Renal cortex interstitium (tissue), 15 donors: ENCODE measurements around the gene CCDC3. TPM values are rescaled to one million over a fixed set of nuclear protein-coding genes. Genes with fewer than 3 reads are reported as not detected.
"Not testable (repeated sequence)": the region's sequence is repeated elsewhere in the genome, so short reads cannot be mapped to it uniquely, and the experiment has no call there.

Source experiments
- DNase-seq, 11 donors: peaks; one replicate each; pipeline ENCODE4 v3.0.0-alpha.2; 2013; ENCODE audit warnings: low read depth in 9 of 11, low spot score in 4 of 11; ENCODE audit errors: extremely low read depth in 1 of 11
- long read RNA-seq, 16 experiments: transcript quantifications; one replicate each; lab custom pipeline, GENCODE V29; 2026
- polyA plus RNA-seq, 3 donors: library from polyadenylated mRNA; unstranded; fragments of 120-200 nt; gene quantifications; one replicate each; pipeline ENCODE4 v1.2.1, GENCODE V29; 2013; ENCODE audit not compliant: insufficient read length in 3 of 3

CCDC3 gene
- 10 to 100 TPM; 10.9 to 13.8 (median 13.5) TPM for polyA plus RNA-seq
- long read RNA-seq, donor 1 = 0 reads
- long read RNA-seq, donor 2, partial matches to known transcripts = 0 of 3 reads
- long read RNA-seq, donor 2, other reads (novel, unspliced or antisense) = 0 of 3 reads
- long read RNA-seq, donor 3, partial matches to known transcripts = 38 of 48 reads
- long read RNA-seq, donor 3, other reads (novel, unspliced or antisense) = 8 of 48 reads
- long read RNA-seq, donor 4, transcript CCDC3-201 (3 exons, 2,731 nt) = major isoform, 5 of 5 reads
- long read RNA-seq, donor 4, partial matches to known transcripts = 0 of 5 reads
- long read RNA-seq, donor 4, other reads (novel, unspliced or antisense) = 0 of 5 reads
- long read RNA-seq, donor 5 = 0 reads
- long read RNA-seq, donor 6, transcript CCDC3-201 (3 exons, 2,731 nt) = major isoform, 6 of 6 reads
- long read RNA-seq, donor 6, partial matches to known transcripts = 0 of 6 reads
- long read RNA-seq, donor 6, other reads (novel, unspliced or antisense) = 0 of 6 reads
- long read RNA-seq, donor 7, partial matches to known transcripts = 26 of 36 reads
- long read RNA-seq, donor 7, other reads (novel, unspliced or antisense) = 8 of 36 reads
- long read RNA-seq, donor 8, transcript CCDC3-201 (3 exons, 2,731 nt) = major isoform, 5 of 5 reads
- long read RNA-seq, donor 8, partial matches to known transcripts = 0 of 5 reads
- long read RNA-seq, donor 8, other reads (novel, unspliced or antisense) = 0 of 5 reads
- long read RNA-seq, donor 9, transcript CCDC3-201 (3 exons, 2,731 nt) = major isoform, 7 of 7 reads
- long read RNA-seq, donor 9, partial matches to known transcripts = 0 of 7 reads
- long read RNA-seq, donor 9, other reads (novel, unspliced or antisense) = 0 of 7 reads
- long read RNA-seq, donor 10, partial matches to known transcripts = 0 of 3 reads
- long read RNA-seq, donor 10, other reads (novel, unspliced or antisense) = 0 of 3 reads
- long read RNA-seq, donor 11, partial matches to known transcripts = 19 of 19 reads
- long read RNA-seq, donor 11, other reads (novel, unspliced or antisense) = 0 of 19 reads
- long read RNA-seq, donor 12 = 0 reads
- long read RNA-seq, donor 13 = 0 reads
- long read RNA-seq, donor 14, partial matches to known transcripts = 0 of 3 reads
- long read RNA-seq, donor 14, other reads (novel, unspliced or antisense) = 0 of 3 reads
- long read RNA-seq, donor 15, partial matches to known transcripts = 0 of 1 reads
- long read RNA-seq, donor 15, other reads (novel, unspliced or antisense) = 0 of 1 reads
- long read RNA-seq, donor 16, transcript CCDC3-201 (3 exons, 2,731 nt) = major isoform, 12 of 12 reads
- long read RNA-seq, donor 16, partial matches to known transcripts = 0 of 12 reads
- long read RNA-seq, donor 16, other reads (novel, unspliced or antisense) = 0 of 12 reads

DNA sequence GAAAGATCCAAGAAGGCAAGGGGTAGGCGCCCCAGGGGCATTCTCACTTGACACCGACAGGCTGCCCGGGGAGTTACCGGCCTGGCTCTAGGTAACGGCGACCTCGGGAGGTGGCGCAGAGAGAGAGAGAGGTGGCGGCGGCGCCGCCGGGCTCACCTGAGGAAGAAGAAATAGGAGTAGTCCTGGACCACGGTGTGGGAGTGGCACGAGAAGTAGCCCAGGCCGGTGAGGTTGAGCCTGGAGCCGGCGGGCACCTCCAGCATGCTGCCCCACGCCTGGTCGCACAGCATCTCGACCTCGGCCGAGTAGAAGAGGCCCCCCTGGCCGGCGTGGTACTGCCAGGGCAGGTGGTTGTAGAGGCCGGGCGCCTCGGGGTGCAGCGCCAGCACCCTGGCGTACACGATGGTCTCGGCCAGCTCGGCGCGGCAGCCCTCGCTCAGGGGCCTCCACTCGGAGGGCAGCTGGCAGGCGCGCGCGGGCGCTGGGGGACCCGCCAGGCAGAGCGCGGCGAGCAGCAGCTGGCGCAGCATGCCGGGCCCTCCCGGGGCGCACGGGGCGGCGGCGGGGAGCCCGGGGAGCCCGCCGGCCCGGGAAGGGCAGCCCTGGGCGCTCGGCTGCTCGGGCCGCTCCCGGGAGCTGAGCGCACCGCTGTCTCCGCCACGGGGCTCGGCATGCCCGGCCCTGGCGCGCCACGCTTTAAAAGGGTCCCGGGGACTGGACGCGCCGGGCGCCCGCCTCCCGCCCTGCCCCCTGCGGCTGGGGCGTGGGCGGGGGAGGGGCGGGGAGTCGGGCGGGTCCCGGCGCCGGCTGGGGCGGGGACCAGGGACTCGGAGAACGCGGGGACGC lies at the start of gene CCDC3:
Gene CCDC3, minus strand, starts transcription at position 673 of the 846 bp plus-strand sequence. Its CDS starts 143 bp downstream, at position 530.
- no peak for DNase-seq

DNA sequence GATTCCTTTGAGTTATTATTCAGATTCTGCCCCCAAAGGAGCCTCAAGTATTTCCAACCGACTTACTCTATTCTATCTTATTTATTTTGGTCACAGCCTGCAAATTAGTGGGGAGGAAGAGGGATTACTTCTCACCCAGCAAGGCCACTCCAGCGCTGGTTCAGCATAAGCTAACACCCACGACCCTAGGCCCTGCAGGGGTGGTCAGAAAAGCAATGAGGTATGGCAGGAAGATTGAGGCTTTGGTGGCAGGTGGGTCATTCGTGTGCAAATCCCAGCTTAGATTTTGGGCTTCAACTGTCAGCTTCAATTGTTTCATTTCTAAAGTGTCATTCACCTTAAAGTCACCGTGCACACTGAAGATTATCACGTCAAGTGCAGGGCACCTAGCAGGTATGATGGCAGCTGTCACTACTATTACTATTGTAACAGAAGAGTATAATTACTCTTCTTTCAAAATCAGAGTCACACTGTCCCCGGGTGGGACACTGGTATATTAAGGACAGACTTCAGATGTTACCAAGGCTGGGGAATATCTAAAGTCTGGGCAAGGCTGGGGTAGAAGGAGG lies 49.7 kb upstream of the CCDC3 start:
- DNase-seq = no peak

DNA sequence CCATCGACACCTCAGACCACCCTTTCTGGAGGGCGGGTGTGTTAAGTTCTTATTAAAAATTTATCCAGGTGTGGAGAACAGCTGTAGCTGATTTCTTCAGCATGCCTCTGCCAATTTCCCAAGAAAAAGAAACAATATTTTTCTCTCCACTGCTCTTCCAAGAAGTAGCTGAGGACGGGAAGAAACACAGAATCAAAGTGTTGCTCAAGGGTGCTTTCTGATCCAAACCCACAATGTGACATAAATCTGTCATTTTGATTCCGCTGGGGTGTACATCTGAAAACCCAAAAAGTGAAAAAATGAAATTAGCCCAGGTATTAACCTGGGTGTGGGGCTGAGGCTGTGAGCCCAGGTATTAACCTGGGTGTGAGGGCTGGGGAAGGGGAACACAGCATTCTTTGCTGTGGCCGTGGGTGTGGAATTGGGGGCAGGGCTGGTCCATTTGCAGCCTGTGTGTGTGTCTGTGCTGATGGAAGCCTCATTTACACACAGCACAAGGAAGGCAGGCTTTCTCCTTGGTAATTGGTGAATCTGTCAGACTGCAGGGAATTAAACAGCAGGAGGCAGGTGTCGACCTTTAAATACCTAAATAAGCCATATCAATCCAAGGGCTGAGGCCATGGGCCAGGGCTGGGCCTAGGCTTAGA lies 48.4 kb upstream of the CCDC3 start:
- no peak for DNase-seq

DNA sequence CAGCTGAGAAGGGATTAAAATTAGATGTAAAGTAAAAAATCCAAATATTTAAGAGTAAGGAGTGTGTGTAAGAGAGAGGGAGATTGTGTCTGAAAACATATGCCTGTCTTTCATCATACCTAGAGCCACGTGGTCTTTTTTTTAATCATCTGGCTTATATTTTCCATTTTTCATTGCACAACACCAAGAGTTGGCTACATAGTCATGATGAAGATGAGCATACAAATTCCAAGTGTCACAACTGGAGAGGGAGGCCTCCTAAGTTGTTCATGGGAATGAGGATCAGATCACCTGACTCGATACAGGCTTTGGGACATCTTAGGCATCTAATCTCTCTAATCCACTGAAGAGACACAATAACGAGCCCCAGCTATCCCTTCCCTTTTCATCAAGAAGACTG lies 47.2 kb upstream of the CCDC3 start:
- DNase-seq = no peak

DNA sequence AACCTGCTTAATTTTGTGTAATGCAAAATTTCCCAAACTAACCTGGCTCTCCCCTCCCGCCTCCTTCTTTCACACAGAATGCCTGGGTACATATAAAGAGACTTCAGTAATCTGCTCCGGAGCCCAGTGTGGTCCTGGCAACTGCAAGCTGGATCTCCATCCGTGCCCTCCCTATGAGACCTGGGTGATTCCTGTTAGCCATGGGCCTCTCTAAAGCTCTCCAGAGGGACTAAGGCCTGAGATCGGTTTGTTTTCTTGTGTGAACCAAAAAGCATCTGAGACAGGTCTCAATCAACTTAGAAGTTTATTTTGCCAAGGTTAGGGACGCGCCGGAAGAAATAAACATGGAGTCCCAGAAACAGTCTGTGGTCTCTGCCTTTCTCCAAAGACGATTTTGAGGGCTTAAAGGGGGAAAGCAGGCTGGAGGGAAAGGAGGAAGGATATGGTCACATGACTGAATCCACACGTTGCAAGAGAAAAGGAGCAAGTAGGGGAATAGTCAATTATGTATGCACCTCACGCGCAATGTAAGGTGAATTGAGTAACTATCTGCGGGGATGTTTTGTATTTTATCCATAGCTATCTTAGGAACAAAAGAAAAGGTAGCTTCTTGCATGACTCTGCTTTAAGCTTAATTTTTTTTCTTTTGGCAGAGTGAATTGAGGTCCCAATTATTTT lies 46.2 kb upstream of the CCDC3 start:
- DNase-seq = no peak

DNA sequence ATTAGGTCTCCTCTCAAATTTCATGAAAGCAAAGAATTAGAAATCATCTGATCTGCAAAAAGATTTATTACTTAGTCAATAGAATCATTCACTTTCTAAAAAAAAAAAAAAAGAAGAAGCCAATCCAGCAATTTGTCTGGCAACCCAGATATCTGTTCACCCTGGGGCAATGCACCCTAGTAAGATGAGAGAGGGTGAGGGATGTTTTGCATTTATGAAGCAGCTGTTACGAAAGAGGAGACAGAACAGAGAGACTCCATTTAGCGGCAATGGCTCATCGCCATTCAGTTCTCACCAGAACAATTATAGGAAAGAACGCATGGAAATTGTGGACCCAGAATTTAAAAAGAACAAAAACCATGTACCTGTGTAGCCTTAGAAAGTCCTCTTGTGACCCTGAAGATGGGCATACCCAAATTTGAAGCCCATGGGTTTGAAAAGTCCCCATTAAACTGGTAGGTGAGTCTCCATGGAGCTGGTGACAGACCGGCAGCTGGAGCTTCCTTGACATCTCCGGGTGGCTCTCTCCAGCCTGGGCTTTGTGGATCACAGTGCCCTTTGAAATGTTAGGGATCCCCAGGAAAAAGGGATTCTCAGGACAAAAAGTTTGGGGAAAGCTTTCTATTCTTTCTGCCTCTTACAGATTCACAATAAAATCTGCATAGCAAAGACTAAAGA lies 45.5 kb upstream of the CCDC3 start:
- DNase-seq = no peak

DNA sequence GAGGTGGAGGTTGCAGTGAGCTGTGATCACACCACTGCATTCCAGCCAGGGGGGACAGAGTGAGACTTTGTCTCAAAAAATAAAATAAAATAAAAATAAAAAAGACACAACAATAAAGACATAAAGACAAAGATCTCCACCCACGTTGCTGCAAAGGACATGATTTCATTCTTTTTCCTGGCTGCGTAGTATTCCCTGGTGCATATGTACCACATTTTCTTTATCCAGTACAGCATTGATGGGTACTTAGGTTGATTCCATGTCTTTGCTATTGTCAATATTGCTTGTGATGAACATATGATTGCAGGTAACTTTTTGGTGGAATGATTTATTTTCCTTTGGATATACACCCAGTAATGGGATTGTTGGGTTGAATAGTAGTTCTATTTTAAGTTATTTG lies 42.0 kb upstream of the CCDC3 start:
- DNase-seq = no peak

DNA sequence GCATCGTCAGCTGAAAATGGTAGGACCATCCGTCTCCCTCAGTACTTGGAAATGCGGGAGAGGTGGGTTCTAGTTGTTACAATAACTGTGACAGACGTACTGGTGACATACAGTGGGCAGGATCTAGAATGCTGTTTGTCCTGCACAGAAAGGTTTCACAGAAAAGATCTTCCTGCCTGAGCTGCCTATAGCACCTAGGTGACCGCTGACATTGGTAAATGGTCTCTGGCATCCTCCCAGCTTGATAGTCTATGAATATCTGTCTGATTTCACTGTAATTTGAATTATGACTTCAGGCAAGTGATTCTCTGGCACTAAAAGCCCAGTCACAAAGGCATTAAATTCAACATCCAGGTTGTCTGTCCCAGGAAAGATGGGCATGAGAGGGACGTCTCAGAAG lies 38.2 kb upstream of the CCDC3 start:
- DNase-seq = no peak

DNA sequence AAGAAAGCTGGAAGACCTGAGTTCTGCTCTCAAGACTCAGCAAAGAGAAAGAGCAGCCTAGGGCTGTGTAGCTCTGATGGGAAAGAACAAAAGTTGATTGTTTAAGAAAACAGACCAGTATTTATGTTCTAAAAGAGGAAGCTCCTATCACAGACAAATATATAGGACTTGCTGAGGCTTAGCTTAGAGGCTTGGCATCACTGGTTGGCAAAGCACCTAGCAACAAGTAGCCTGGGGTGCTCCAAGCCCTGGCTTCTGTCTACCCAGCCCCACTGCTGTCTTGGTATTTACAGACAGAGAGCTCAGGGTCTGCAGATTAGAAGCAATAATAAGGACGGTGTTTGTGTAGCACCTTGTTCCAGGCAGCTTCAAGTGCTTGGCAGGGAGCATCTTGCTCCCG lies 36.9 kb upstream of the CCDC3 start:
- DNase-seq = no peak

DNA sequence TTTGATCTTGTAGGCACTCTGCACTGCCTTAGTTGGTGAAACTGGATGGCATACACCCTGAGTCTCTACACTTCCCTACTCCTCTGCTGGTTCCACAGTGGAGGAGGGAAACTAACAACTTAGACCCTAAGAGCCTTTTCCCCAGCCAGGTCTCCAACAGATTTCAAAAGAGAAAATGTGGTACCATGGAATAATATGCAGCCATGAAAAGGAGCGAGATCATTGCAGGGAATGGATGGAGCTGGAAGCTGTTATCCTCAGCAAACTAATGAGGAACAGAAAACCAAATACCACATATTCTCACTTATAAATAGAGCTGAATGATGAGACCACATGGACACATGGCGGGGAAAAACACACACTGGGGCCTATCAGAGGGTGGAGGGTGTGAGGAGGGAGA lies 36.3 kb upstream of the CCDC3 start:
- DNase-seq = no peak

DNA sequence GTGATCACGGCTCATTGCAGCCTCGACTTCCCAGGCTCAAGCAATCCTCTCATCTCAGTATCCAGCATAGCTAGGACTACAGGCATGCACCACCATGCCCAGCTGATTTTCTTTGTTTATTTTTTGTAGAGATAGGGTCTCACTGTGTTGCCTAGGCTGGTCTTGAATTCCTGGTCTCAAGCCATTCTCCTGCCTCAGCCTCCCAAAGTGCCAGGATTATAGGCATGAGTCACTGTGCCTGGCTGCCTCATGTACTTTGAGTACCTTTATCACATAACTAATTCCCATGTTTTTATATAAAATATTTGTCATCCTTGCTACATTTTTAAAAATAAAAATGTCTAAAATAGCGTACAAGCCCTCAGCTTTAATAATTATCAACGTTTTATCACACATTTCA lies 35.3 kb upstream of the CCDC3 start:
- no peak for DNase-seq

DNA sequence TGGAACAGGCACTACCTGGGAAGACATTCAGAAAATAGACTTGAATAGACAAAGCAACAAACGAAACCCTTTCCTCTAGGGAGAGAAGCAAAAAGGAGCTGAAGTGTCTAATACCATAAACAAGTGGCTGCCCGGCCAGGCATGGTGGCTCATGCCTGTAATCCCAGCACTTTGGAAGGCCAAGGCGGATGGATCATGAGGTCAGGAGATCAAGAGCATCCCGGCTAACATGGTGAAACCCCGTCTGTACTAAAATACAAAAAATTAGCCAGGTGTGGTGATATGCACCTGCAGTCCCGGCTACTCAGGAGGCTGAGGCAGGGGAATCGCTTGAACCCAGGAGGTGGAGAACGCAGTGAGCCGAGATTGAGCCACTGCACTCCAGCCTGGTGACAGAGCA lies 34.2 kb upstream of the CCDC3 start:
- not testable (repeated sequence) for DNase-seq

DNA sequence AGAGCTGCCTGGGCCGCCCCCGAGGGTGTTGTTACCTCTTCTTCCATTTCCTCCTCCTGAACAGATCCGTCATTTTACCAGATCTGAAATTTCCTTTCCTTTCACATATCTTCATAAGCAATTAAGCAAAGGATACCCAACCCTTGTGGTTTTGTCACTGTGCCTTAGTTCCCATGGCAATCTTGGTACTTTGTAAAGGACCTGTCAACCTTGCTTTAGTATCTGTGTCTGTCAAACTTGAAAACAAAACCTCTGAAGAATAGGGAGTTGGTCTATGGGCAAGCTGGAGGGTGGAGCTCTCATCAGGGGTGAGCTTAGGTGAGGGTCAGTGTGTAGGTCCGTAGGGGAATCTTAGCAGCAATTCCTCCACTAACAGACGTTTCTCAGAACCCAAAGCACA lies 25.4 kb upstream of the CCDC3 start:
- DNase-seq = no peak

DNA sequence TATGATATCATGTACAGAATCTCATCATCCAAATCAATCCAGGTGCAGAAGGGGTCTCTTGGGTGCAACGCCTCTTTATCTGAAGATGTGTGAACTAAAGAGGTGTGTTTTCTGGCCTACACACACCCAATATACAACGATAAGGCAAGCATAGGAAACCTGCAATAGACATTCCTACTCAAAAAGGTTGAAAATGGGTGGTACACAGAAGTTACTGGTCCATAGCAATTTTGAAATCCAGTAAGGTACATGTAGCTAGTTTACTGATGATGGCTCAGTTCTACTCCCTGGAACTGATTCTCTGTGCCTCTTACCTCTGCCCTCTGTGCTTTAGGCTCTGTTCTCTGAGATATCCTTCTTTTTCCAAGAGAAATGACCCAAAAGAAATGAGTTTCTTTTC lies 22.2 kb upstream of the CCDC3 start:
- DNase-seq = no peak

DNA sequence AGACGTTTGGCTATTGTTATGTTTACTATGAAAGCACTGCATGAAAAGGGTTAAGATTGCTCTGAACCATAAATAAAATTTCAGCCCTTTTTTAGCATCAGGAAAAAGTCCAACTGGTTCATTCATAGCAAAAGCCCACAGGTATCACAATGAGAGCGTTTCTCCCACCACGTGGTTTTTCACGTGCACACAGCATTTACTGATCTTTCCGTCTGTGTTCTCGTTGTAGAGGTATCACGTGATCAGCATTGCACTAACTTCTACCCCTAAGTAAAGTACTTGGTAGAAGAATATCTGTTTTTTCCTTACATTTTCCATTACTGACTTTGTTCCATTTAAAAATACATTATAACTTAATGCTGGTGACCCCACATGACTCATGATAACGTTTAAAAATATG lies 17.8 kb upstream of the CCDC3 start:
- no peak for DNase-seq

DNA sequence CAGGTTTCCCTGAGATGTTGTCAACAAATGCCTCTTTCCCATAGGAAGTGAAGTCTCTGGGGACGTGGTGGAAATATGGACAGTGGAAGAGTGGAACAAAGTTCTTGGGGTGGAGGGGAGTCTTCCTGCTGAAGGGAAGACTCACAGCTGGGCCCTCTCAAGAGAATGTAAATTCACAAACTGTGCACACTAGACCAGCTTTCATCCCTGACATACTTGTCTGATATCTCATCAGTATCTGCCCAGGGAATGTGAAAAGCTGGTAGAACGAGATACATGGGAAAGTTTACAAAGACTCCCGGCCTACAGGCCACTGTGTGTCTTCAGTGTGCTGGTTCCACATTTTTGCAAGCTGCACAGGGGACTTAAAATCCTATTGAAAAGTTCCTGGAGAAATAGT lies 16.7 kb upstream of the CCDC3 start:
- no peak for DNase-seq
